HEK293 (cell line): ENCODE results near the gene SNAPC2.

Experiments used
- CTCF ChIA-PET: fragments of 350-600 bp; formaldehyde crosslinking; extraction: SDS; loops from one replicate; lab custom pipeline; 2021; ENCODE audit warnings: antibody characterized with exemption; lab: Yijun Ruan, JAX
- POLR2A ChIA-PET: fragments of 300-600 bp; formaldehyde crosslinking; extraction: SDS; loops from one replicate; lab custom pipeline; 2020; ENCODE audit warnings: antibody characterized with exemption, inconsistent platforms; lab: Yijun Ruan, JAX
- H3K27ac ChIP-seq: fragments of 200-500 bp; sonication (Bioruptor generic); 2 replicates; pipeline ENCODE4 v1.5.1; 2014; ENCODE audit warnings: low read depth, low read length, control low read depth, inconsistent platforms; ENCODE audit errors: extremely low read depth
- H3K36me3 ChIP-seq, 2 experiments: fragments of 200-500 bp in 1 of 2; sonication (Bioruptor generic) in 1 of 2; 1 replicate in 1 of 2; 2 replicates in 1 of 2; pipeline ENCODE4 v1.5.1; 2014 to 2017; ENCODE audit warnings: inconsistent platforms in 2 of 2, low read length in 2 of 2; ENCODE audit not compliant: control insufficient read depth in 2 of 2, insufficient read depth in 1 of 2
- H3K4me1 ChIP-seq: fragments of 200-500 bp; sonication (Bioruptor generic); 2 replicates; pipeline ENCODE4 v1.5.1; 2014; ENCODE audit warnings: mild to moderate bottlenecking, low read length, inconsistent platforms; ENCODE audit not compliant: control insufficient read depth, insufficient read depth
- H3K4me3 ChIP-seq: 2 replicates; pipeline ENCODE4 v1.5.1; 2011; ENCODE audit warnings: low read depth, mild to moderate bottlenecking, control low read depth, low read length, moderate library complexity
- H3K9me3 ChIP-seq: fragments of 200-500 bp; sonication (Bioruptor generic); 2 replicates; pipeline ENCODE4 v1.5.1; 2014; ENCODE audit warnings: low read depth, low read length, inconsistent platforms; ENCODE audit not compliant: control insufficient read depth, insufficient read depth
- BCL11A ChIP-seq: fragments of 450-650 bp; formaldehyde crosslinking; IDR thresholded peaks from 2 replicates; pipeline ENCODE4 v1.5.1; 2016; ENCODE audit warnings: low read depth, missing biosample characterization, missing genetic modification characterization
- HOXA7 ChIP-seq: sonication (generic); formaldehyde crosslinking; IDR thresholded peaks from 2 replicates; pipeline ENCODE4 v1.8.1; 2022; ENCODE audit warnings: missing genetic modification reagents, borderline replicate concordance
- KLF1 ChIP-seq: fragments of 450-650 bp; formaldehyde crosslinking; IDR thresholded peaks from 2 replicates; pipeline ENCODE4 v1.5.1; 2016; ENCODE audit warnings: missing biosample characterization, missing genetic modification characterization
- OVOL3 ChIP-seq: fragments of 450-650 bp; formaldehyde crosslinking; IDR thresholded peaks from 2 replicates; pipeline ENCODE4 v1.5.1; 2016; ENCODE audit warnings: missing biosample characterization, missing genetic modification characterization
- SALL2 ChIP-seq: fragments of 450-650 bp; formaldehyde crosslinking; IDR thresholded peaks from 2 replicates; pipeline ENCODE4 v1.5.0; 2017; ENCODE audit warnings: missing biosample characterization, mild to moderate bottlenecking, missing genetic modification characterization, borderline replicate concordance
- SP2 ChIP-seq: fragments of 450-650 bp; formaldehyde crosslinking; IDR thresholded peaks from 2 replicates; pipeline ENCODE4 v1.5.1; 2016; ENCODE audit warnings: missing biosample characterization, missing genetic modification characterization
- SP7 ChIP-seq: fragments of 450-650 bp; formaldehyde crosslinking; IDR thresholded peaks from 2 replicates; pipeline ENCODE4 v1.5.1; 2016; ENCODE audit warnings: missing biosample characterization, missing genetic modification characterization
- TCF7L2 ChIP-seq: IDR thresholded peaks from 2 replicates; pipeline ENCODE4 v1.6.1; 2011; ENCODE audit warnings: low read depth, mild to moderate bottlenecking, inconsistent platforms, low read length, moderate library complexity, borderline replicate concordance
- ZNF133 ChIP-seq: fragments of 450-650 bp; formaldehyde crosslinking; IDR thresholded peaks from 2 replicates; pipeline ENCODE4 v1.5.1; 2016; ENCODE audit warnings: missing biosample characterization, missing genetic modification characterization
- ZNF146 ChIP-seq: fragments of 450-650 bp; formaldehyde crosslinking; IDR thresholded peaks from 2 replicates; pipeline ENCODE4 v1.5.1; 2016; ENCODE audit warnings: missing biosample characterization, missing genetic modification characterization
- ZNF221 ChIP-seq: fragments of 450-650 bp; formaldehyde crosslinking; IDR thresholded peaks from 2 replicates; pipeline ENCODE4 v1.5.1; 2017; ENCODE audit warnings: missing biosample characterization, missing genetic modification characterization, borderline replicate concordance
- ZNF341 ChIP-seq: fragments of 450-650 bp; formaldehyde crosslinking; IDR thresholded peaks from 2 replicates; pipeline ENCODE4; 2016; ENCODE audit warnings: low read depth, missing biosample characterization, missing genetic modification characterization
- ZNF391 ChIP-seq: fragments of 450-650 bp; formaldehyde crosslinking; IDR thresholded peaks from 2 replicates; pipeline ENCODE4 v1.5.1; 2016; ENCODE audit warnings: low read depth, missing biosample characterization, missing genetic modification characterization, borderline replicate concordance
- ZNF423 ChIP-seq: fragments of 450-650 bp; formaldehyde crosslinking; IDR thresholded peaks from 2 replicates; pipeline ENCODE4 v1.5.1; 2016; ENCODE audit warnings: missing biosample characterization, missing genetic modification characterization
- ZNF561 ChIP-seq: fragments of 450-650 bp; IDR thresholded peaks from 2 replicates; pipeline ENCODE4 v1.5.1; 2018; ENCODE audit warnings: missing biosample characterization, missing genetic modification characterization, borderline replicate concordance
- ZNF791 ChIP-seq: fragments of 450-650 bp; formaldehyde crosslinking; IDR thresholded peaks from 2 replicates; pipeline ENCODE4 v1.5.1; 2016; ENCODE audit warnings: missing biosample characterization, missing genetic modification characterization
- ZSCAN30 ChIP-seq: fragments of 450-650 bp; IDR thresholded peaks from 2 replicates; pipeline ENCODE4 v1.5.1; 2018; ENCODE audit warnings: missing biosample characterization, mild to moderate bottlenecking, missing genetic modification characterization, moderate library complexity
- TF ChIP-seq, protein P1 (sequence below): fragments of 450-650 bp; formaldehyde crosslinking; IDR thresholded peaks from 2 replicates; pipeline ENCODE4 v1.5.1; 2016; ENCODE audit warnings: missing biosample characterization, missing genetic modification characterization
- TF ChIP-seq, protein P2 (sequence below): fragments of 450-650 bp; formaldehyde crosslinking; IDR thresholded peaks from 2 replicates; pipeline ENCODE4 v1.5.1; 2016; ENCODE audit warnings: missing biosample characterization, missing genetic modification characterization
- TF ChIP-seq, protein P3 (sequence below): fragments of 450-650 bp; formaldehyde crosslinking; IDR thresholded peaks from 2 replicates; pipeline ENCODE4 v1.5.1; 2017; ENCODE audit warnings: missing biosample characterization, missing genetic modification characterization
- TF ChIP-seq, protein P4 (sequence below): fragments of 450-650 bp; formaldehyde crosslinking; IDR thresholded peaks from 2 replicates; pipeline ENCODE4 v1.5.1; 2016; ENCODE audit warnings: missing biosample characterization, missing genetic modification characterization
- TF ChIP-seq, protein P5 (sequence below): fragments of 450-650 bp; formaldehyde crosslinking; IDR thresholded peaks from 2 replicates; pipeline ENCODE4 v1.5.1; 2016; ENCODE audit warnings: missing biosample characterization, missing genetic modification characterization
- TF ChIP-seq, protein P6 (sequence below): fragments of 450-650 bp; formaldehyde crosslinking; IDR thresholded peaks from 2 replicates; pipeline ENCODE4 v1.5.1; 2016; ENCODE audit warnings: missing biosample characterization, missing genetic modification characterization
- TF ChIP-seq, protein P7 (sequence below): fragments of 450-650 bp; formaldehyde crosslinking; IDR thresholded peaks from 2 replicates; pipeline ENCODE4; 2016; ENCODE audit warnings: missing biosample characterization, missing genetic modification characterization

The SNAPC2 gene

DNA sequence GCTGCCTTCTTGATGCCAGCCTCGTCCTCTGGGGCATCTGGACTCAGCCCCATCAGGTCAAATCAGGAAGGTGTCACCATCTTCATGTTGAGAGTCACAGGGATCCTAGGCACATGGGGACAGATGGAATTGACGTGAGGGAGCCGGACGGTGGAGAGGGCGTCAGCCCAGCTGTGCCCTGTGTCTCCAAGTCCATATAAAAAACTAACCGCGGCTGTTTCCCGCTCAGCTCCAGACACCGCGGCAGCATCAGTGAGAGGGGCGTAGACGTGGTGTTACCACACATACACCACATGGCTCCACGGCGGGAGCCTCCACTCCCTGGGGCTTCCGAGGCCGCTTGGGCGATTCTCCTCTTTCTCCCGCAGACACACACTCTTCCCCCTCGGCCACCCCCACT is 40.3 kb upstream of the SNAPC2 start:
- Histone ChIP-seq H3K9me3 (no peaks in the 10 kb centered on the region), H3K27ac (no peak overlapping the region), H3K36me3 (no peaks in the 10 kb centered on the region), H3K4me3 (no peak overlapping the region), H3K4me1 (no peaks in the 10 kb centered on the region)
- CTCF ChIA-PET = no interaction called here
- POLR2A ChIA-PET = interaction anchor here (0.6 kb wide), 1 partner anchor 49 kb away, joined by 3 read pairs; no protein-coding TSS in a partner anchor
- TF ChIP-seq, protein P1, sequence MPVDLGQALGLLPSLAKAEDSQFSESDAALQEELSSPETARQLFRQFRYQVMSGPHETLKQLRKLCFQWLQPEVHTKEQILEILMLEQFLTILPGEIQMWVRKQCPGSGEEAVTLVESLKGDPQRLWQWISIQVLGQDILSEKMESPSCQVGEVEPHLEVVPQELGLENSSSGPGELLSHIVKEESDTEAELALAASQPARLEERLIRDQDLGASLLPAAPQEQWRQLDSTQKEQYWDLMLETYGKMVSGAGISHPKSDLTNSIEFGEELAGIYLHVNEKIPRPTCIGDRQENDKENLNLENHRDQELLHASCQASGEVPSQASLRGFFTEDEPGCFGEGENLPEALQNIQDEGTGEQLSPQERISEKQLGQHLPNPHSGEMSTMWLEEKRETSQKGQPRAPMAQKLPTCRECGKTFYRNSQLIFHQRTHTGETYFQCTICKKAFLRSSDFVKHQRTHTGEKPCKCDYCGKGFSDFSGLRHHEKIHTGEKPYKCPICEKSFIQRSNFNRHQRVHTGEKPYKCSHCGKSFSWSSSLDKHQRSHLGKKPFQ = no peak
- TF ChIP-seq ZSCAN30 (tag by site-specific recombination) (no peak), BCL11A (no peak), ZNF221 (tag by site-specific recombination) (no peak), ZNF791 (no peak), SP7 (tag by site-specific recombination) (no peak), ZNF561 (tag by site-specific recombination) (no peak), ZNF146 (tag by site-specific recombination) (no peak), ZNF423 (no peak), KLF1 (no peak), SP2 (no peak), ZNF391 (no peak), TCF7L2 (no peak), HOXA7 (CRISPR knock-in tag) (no peak), OVOL3 (tag by site-specific recombination) (no peak)
- TF ChIP-seq, protein P2, sequence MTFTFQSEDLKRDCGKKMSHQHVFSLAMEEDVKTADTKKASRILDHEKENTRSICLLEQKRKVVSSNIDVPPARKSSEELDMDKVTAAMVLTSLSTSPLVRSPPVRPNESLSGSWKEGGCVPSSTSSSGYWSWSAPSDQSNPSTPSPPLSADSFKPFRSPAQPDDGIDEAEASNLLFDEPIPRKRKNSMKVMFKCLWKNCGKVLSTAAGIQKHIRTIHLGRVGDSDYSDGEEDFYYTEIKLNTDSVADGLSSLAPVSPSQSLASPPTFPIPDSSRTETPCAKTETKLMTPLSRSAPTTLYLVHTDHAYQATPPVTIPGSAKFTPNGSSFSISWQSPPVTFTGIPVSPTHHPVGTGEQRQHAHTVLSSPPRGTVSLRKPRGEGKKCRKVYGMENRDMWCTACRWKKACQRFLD (tag by site-specific recombination) = no peak
- TF ChIP-seq, protein P3, sequence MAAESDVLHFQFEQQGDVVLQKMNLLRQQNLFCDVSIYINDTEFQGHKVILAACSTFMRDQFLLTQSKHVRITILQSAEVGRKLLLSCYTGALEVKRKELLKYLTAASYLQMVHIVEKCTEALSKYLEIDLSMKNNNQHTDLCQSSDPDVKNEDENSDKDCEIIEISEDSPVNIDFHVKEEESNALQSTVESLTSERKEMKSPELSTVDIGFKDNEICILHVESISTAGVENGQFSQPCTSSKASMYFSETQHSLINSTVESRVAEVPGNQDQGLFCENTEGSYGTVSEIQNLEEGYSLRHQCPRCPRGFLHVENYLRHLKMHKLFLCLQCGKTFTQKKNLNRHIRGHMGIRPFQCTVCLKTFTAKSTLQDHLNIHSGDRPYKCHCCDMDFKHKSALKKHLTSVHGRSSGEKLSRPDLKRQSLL (tag by site-specific recombination) = no peak
- TF ChIP-seq, protein P4, sequence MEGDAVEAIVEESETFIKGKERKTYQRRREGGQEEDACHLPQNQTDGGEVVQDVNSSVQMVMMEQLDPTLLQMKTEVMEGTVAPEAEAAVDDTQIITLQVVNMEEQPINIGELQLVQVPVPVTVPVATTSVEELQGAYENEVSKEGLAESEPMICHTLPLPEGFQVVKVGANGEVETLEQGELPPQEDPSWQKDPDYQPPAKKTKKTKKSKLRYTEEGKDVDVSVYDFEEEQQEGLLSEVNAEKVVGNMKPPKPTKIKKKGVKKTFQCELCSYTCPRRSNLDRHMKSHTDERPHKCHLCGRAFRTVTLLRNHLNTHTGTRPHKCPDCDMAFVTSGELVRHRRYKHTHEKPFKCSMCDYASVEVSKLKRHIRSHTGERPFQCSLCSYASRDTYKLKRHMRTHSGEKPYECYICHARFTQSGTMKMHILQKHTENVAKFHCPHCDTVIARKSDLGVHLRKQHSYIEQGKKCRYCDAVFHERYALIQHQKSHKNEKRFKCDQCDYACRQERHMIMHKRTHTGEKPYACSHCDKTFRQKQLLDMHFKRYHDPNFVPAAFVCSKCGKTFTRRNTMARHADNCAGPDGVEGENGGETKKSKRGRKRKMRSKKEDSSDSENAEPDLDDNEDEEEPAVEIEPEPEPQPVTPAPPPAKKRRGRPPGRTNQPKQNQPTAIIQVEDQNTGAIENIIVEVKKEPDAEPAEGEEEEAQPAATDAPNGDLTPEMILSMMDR (tag by site-specific recombination) = no peak

DNA sequence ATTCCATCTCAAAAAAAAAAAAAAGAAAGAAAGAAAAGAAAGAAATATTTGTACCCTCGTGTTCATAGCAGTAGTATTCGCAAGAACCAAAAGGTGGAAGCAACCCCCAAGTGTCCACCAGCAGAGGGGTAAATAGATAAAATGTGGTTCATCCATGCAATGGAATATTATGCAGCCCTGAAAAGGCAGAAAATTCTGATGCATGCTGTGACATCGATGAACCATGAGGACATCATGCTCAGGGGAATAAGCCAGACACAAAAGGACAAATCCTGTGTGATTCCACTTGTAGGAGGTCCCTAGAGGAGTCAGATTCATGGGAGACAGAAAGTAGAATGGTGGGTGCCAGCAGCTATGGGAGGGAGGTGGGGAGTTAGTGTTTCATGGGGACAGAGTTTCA is 38.2 kb upstream of the SNAPC2 start:
- Histone ChIP-seq H3K27ac (no peak overlapping the region), H3K36me3 (no peaks in the 10 kb centered on the region), H3K4me3 (no peak overlapping the region), H3K9me3 (no peaks in the 10 kb centered on the region), H3K4me1 (no peaks in the 10 kb centered on the region)
- ChIA-PET CTCF (interaction anchor here (0.7 to 1.1 kb wide), 3 partner anchors 10 to 29 kb away, joined by 4 to 7 read pairs (median 4); no protein-coding TSS in a partner anchor), POLR2A (no interaction called here)
- TF ChIP-seq, protein P5, sequence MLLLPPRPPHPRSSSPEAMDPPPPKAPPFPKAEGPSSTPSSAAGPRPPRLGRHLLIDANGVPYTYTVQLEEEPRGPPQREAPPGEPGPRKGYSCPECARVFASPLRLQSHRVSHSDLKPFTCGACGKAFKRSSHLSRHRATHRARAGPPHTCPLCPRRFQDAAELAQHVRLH (tag by site-specific recombination) = peak; percentile 91
- peak; percentile 100 for TF ChIP-seq ZNF146 (tag by site-specific recombination)
- no peak for TF ChIP-seq ZNF133
- no peak for TF ChIP-seq ZNF341 (tag by site-specific recombination)
- TF ChIP-seq, protein P6, sequence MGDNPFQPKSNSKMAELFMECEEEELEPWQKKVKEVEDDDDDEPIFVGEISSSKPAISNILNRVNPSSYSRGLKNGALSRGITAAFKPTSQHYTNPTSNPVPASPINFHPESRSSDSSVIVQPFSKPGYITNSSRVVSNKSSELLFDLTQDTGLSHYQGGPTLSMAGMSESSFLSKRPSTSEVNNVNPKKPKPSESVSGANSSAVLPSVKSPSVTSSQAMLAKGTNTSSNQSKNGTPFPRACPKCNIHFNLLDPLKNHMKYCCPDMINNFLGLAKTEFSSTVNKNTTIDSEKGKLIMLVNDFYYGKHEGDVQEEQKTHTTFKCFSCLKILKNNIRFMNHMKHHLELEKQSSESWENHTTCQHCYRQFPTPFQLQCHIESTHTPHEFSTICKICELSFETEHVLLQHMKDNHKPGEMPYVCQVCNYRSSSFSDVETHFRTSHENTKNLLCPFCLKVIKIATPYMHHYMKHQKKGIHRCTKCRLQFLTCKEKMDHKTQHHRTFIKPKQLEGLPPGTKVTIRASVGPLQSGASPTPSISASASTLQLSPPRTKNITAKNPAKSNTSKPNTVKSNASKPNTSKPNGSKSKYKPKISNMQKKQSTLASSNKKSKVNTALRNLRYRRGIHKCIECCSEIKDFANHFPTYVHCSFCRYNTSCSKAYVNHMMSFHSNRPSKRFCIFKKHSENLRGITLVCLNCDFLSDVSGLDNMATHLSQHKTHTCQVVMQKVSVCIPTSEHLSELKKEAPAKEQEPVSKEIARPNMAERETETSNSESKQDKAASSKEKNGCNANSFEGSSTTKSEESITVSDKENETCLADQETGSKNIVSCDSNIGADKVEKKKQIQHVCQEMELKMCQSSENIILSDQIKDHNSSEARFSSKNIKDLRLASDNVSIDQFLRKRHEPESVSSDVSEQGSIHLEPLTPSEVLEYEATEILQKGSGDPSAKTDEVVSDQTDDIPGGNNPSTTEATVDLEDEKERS (tag by site-specific recombination) = peak; percentile 66; the same call in 1 of the 2 replicates
- no peak for TF ChIP-seq BCL11A
- TF ChIP-seq, protein P7, sequence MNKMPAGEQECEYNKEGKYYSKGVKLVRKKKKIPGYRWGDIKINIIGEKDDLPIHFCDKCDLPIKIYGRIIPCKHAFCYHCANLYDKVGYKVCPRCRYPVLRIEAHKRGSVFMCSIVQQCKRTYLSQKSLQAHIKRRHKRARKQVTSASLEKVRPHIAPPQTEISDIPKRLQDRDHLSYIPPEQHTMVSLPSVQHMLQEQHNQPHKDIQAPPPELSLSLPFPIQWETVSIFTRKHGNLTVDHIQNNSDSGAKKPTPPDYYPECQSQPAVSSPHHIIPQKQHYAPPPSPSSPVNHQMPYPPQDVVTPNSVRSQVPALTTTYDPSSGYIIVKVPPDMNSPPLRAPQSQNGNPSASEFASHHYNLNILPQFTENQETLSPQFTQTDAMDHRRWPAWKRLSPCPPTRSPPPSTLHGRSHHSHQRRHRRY (tag by site-specific recombination) = no peak
- no peak for TF ChIP-seq SALL2 (tag by site-specific recombination)
